SIG-M5 treated with dmso at 0.1 percent for 504 hours (cell line): ENCODE results near the gene MYH1.

Source experiments
- DNase-seq: peaks from one replicate; lab custom pipeline; 2025; ENCODE audit not compliant: unreplicated experiment; lab: John Stamatoyannopoulos, UW

Gene MYH1

DNA sequence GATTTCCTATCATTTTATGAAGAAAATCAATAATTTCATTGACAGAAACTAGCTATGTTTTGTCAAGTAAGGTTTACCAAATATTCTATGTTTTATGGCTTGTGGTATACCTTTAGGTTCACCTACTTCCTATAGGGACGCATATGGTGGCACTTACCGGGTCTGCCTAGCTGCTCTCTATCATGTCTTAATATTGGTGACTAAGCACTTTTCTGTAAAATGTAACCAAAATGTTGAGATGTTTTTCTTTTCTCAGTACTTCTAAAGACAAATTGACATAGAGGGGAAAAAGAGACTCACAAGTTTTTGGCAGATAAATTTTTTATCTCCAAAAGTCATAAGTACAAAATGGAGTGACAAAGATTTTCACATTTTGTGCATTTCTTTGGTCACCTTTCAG lies 26.3 kb downstream of the MYH1 start:
- DNase-seq, result no peak

DNA sequence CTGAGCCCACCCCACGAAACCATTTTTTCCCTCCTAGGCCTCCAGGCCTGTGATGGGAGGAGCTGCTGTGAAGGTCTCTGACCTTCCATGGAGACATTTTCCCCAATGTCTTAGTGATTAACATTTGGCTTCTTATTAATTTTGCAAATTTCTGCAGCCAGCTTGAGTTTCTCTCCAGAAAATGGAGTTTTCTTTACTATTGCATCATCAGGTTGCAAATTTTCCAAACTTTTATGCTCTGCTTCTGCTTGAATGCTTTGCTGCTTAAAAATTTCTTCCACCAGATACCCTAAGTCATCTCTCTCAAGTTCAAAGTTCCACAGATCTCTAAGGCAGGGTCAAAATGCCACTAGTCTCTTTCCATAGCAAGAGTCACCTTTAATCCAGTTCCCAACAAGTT lies 36.1 kb downstream of the MYH1 start:
- DNase-seq, result no peak

DNA sequence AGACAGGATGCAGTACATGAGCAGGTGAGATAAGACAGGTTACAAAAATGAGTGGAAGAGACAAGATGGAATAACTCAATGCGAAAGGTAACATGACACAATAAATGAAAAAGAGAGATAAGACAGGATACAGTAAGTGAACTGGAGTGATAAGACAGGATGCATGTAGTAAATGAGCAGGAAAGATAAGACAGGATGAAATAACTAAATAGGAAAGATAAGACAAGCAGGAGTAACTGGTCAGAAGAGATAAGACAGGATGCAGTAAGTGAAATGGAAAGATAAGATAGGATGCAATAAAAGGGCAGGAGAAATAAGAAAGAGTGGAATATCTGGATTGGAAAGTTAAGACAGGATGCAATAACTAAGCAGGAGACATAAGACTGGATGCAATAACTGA lies 40.6 kb downstream of the MYH1 start:
- DNase-seq, result no peak

DNA sequence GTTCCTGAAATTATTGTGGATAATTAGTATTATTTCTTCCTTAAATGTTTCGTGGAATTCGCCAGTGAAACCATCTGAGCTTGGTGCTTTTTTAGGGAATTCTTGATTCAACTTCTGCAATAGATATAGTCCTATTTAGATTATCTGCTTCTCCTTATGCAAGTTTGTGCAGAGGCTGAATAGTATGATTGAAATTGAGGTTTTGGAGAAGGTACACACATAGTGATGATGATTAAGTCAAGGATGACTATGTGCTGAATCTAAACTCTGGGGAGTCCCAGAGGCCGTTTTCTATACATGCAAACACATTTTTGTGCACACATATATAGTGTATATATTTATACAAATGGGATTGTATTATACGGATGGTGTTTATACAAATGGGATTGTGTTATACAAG lies 43.8 kb downstream of the MYH1 start:
- no peak for DNase-seq

DNA sequence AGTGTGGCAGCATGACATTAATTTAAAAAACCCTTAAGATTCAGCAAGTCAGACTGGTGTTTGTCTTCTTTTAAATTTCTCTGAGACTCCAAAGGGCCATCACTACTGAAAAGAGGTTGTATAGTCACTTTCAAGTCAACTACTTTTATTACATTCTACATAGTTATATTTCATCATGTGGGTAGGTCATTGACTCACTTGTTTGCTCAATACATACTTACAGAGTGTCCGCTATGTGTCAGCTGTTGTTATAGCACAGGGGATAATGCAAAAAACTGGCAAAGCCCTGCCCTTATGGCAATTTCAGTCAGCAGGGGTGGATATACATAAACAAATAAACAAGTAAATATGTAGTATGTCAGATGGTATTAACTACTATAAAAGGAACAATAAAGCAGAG lies 46.5 kb downstream of the MYH1 start:
- no peak for DNase-seq

DNA sequence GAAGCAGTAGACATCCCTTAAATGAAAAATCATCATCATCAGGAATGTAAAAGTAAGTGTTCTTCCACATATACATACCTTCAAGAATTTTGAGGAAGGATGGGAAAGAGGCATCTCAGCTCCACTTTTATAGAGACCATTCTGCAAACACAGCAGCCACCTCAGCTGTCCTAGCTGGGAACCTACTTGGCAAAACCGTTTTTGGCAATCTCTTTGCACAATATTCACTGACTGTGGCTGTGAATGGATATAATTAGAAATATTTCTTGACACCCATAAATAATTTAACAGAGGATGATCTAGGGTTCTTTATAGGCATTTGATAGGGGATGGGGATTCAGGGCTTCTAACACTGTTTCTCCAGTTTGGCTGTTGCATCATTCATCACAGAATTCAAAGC lies 48.9 kb downstream of the MYH1 start, which contains the start of gene MYH4:
MYH4 (minus strand) TSS at position 101 of the 400 bp plus-strand sequence. CDS start 2,814 bp downstream, outside the sequence.
- DNase-seq, result no peak

DNA sequence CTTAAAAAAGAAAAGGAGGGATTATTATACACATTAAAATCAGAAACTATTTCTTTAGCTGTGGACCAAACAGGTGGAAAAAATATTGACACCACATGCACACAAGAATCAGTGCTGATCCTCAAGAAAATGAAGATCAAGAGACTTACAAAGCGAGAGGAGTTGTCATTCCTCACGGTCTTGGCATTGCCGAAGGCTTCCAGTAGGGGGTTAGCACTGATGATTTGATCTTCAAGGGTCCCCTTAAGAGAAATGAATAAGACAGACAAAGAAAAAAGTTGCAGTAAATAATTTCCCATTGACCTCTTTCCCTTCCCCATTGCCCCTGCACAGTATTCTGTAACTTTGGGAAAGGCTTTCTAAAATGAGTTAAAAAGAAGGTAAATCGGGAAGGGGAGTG lies 54.9 kb downstream of the MYH1 start:
- no peak for DNase-seq

DNA sequence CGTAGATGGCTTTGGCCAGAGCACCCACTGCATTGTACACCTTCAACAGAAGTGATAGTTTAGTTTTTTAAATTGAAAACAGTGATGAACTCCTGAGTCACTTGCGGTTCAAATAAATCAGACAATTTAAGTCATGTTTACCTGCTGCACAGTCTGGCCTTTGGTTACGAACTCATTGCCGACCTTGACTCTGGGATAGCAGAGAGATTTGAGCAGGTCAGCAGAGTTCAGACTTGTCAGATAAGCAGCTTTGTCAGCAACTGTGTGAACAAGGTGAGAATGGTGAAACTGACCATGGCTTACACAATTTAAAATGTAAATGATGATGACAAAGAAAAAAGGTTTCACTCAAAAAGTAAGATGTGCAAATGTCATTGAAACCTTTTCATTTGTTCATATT lies 58.3 kb downstream of the MYH1 start:
- DNase-seq, result no peak

DNA sequence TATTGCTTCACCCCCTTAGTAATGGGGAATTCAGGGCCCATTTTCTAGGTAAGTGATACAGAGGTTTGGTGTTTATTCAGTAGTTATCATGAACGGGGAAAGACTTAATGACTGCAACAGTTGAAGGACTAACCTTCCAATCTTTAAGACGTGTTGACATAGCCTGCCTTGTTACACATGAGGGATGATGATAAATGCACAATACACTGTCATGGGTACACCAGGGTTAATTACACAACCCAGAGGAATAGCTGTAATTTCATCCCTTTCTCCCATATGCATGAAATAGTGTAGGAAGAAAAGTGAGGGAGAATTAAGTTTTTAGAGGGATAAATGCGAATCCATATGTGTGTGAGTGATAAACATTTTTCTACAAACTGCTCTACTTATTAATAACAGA lies 59.6 kb downstream of the MYH1 start:
- DNase-seq, result no peak

DNA sequence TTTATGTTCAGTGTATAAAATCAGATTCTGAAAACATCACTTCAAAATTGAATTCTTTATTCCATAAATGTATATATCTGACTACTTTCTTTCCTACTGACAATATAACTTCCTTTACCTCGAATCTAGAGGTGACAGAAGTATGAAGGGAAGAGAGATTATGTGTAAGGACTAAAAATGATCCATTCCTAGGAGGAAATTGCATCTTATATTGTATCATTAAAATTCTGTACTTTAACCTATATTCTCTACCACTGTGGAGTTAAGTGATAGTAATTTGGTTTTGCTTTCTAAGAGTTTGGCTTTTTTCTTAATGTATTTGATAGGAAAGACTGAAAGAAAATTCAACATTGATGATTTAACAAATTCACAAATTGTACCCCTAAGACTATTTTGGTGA lies 60.4 kb downstream of the MYH1 start:
- no peak for DNase-seq

DNA sequence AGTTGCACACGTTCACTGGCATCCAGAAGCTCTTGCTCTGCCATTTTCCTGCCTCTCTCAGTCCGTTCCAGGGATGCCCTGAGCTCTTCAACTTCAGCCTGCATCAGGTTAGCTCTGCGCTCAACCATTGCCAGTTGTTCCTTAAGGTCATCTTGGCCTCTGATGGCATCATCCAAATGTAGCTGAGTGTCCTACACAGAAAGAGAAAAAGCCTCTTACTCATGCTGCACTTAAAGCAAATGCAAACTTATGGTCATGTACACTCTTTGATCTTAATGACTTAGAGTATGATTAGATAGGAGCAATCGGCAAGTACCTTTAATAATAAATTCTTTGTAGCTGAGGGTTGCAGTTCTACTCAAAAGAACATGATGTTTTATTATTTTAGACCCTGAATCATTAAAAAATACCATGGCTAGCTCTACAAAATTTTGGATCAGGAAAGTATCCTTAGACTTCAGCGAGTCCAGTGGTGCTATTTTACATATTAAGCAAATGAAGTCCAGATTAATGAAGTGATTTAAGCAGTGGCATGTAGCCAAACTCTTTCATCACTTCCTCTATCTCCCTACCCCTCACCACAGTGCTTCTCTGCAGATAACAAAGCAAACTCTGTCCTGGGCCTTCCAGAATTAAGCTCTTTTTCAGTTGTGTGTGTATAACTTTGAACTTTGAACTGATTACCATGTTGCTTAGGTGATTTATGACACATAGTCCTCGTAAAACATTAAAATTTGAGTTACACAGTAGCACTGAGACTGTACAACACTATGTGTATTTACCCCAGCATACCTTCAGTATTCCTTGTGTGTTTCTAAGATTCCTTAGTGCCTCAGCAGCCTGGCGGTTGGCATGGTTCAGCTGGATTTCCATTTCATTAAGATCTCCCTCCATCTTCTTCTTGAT lies 71.1 kb downstream of the MYH1 start:
- DNase-seq, result no peak
